Neural progenitor cell (in vitro differentiated cells): ENCODE data around the gene HIRA. TPM values are rescaled to one million over a fixed set of nuclear protein-coding genes. Genes with fewer than 3 reads are reported as not detected.

ENCODE experiments used
- DNase-seq: peaks from one replicate; pipeline ENCODE4 v3.0.0-alpha.2; 2016; ENCODE audit warnings: low spot score
- H2AFZ ChIP-seq: fragments of 200-600 bp; sonication (generic); replicated peaks from 2 replicates; pipeline ENCODE4 v1.6.1; 2016; ENCODE audit warnings: antibody characterized with exemption
- H3F3A ChIP-seq: fragments of 200-600 bp; sonication (generic); 2 replicates; pipeline ENCODE4 v1.6.1; 2016; ENCODE audit warnings: antibody characterized with exemption, low read depth
- H3K27ac ChIP-seq: fragments of 200-600 bp; sonication (generic); 2 replicates; pipeline ENCODE4 v1.5.1; 2016; ENCODE audit warnings: mild to moderate bottlenecking
- H3K27me3 ChIP-seq: fragments of 200-600 bp; sonication (generic); 2 replicates; pipeline ENCODE4 v1.6.1; 2016; ENCODE audit warnings: mild to moderate bottlenecking, moderate library complexity
- H3K36me3 ChIP-seq: fragments of 200-600 bp; sonication (generic); 2 replicates; pipeline ENCODE4 v1.5.1; 2016
- H3K4me1 ChIP-seq: fragments of 200-600 bp; sonication (generic); 2 replicates; pipeline ENCODE4 v1.6.1; 2016; ENCODE audit warnings: mixed run types
- H3K4me2 ChIP-seq: fragments of 200-600 bp; sonication (generic); 2 replicates; pipeline ENCODE4 v1.6.1; 2016
- H3K4me3 ChIP-seq: fragments of 200-600 bp; sonication (generic); 2 replicates; pipeline ENCODE4 v1.5.1; 2016
- H3K79me2 ChIP-seq: fragments of 200-600 bp; sonication (generic); 2 replicates; pipeline ENCODE4 v1.6.1; 2016; ENCODE audit warnings: low read depth
- H3K9ac ChIP-seq: fragments of 200-600 bp; sonication (generic); 2 replicates; pipeline ENCODE4 v1.6.1; 2016
- H3K9me3 ChIP-seq: fragments of 200-600 bp; sonication (generic); 2 replicates; pipeline ENCODE4 v1.5.1; 2016; ENCODE audit warnings: low read depth
- H4K20me1 ChIP-seq: fragments of 200-600 bp; sonication (generic); 2 replicates; pipeline ENCODE4 v1.6.1; 2016; ENCODE audit warnings: low read depth
- H3K27ac Mint-ChIP-seq: 3 replicates; pipeline ENCODE4 v1.8.0; 2021; ENCODE audit warnings: mixed read lengths
- H3K27me3 Mint-ChIP-seq: 2 replicates; pipeline ENCODE4 v1.8.0; 2022; ENCODE audit warnings: low read depth, mild to moderate bottlenecking, inconsistent platforms, moderate library complexity, mixed read lengths; ENCODE audit not compliant: insufficient read depth
- H3K36me3 Mint-ChIP-seq: 3 replicates; pipeline ENCODE4 v1.8.0; 2021; ENCODE audit warnings: mixed read lengths
- H3K4me1 Mint-ChIP-seq: 3 replicates; pipeline ENCODE4 v1.8.0; 2021; ENCODE audit warnings: mixed read lengths
- H3K4me3 Mint-ChIP-seq: 3 replicates; pipeline ENCODE4 v1.8.0; 2021; ENCODE audit warnings: mild to moderate bottlenecking, moderate library complexity, mixed read lengths
- H3K9me3 Mint-ChIP-seq: 3 replicates; pipeline ENCODE4 v1.8.0; 2020; ENCODE audit warnings: mixed read lengths
- EZH2 ChIP-seq: fragments of 200-600 bp; sonication (generic); IDR thresholded peaks from 2 replicates; pipeline ENCODE4 v1.6.1; 2017; ENCODE audit warnings: antibody characterized with exemption, mild to moderate bottlenecking, moderate library complexity
- EZH2phosphoT487 ChIP-seq: fragments of 200-600 bp; sonication (generic); IDR thresholded peaks from 2 replicates; pipeline ENCODE4 v1.6.1; 2017; ENCODE audit warnings: antibody characterized with exemption
- total RNA-seq: library from RNA; depleted of rRNA; stranded (reverse); fragments of >200 nt; gene quantifications from 2 replicates; pipeline ENCODE4 v1.2.3, GENCODE V29; 2015; ENCODE audit warnings: low replicate concordance
- TF ChIP-seq, protein P1 (sequence below): fragments of 200-600 bp; sonication (generic); IDR thresholded peaks from 2 replicates; pipeline ENCODE4 v1.5.1; 2017; ENCODE audit warnings: antibody characterized with exemption, mild to moderate bottlenecking

Gene HIRA
- total RNA-seq, 1 donor from 2014 or later, result 18.9 TPM

DNA sequence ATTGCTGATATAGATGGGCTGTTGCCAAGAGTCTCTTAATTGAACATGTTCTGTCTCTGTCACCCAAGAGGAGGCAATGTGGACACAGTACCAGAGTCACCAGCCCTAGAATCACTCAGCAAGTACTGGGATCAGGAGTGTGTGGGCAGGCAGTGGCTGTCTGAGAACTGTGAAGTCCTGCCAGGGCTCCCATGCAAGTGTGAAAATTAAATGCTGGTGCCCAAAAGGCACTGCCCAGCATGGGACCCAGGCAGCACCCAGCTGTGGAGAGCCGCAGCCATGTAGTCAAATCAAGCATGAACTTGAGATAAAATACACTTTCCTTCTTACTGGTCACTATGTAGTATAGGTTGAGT is 19.9 kb downstream of the HIRA start:
- peaks cover 63% of the 10 kb centered on the region for H3K79me2 ChIP-seq
- H3K36me3 ChIP-seq, result peaks cover 6% of the 10 kb centered on the region
- Mint-ChIP-seq H3K36me3 (peaks cover 20% of the 10 kb centered on the region), H3K27me3 (no peaks in the 10 kb centered on the region), H3K4me3 (no peak overlapping the region), H3K9me3 (peaks cover 4% of the 10 kb centered on the region), H3K27ac (no peak overlapping the region), H3K4me1 (peaks cover 4% of the 10 kb centered on the region)
- no peaks in the 10 kb centered on the region for H3F3A ChIP-seq
- H3K9ac ChIP-seq, result no peak overlapping the region
- no peak overlapping the region for H2AFZ ChIP-seq
- TF ChIP-seq EZH2 (no peak), EZH2phosphoT487 (no peak)
- TF ChIP-seq, protein P1, sequence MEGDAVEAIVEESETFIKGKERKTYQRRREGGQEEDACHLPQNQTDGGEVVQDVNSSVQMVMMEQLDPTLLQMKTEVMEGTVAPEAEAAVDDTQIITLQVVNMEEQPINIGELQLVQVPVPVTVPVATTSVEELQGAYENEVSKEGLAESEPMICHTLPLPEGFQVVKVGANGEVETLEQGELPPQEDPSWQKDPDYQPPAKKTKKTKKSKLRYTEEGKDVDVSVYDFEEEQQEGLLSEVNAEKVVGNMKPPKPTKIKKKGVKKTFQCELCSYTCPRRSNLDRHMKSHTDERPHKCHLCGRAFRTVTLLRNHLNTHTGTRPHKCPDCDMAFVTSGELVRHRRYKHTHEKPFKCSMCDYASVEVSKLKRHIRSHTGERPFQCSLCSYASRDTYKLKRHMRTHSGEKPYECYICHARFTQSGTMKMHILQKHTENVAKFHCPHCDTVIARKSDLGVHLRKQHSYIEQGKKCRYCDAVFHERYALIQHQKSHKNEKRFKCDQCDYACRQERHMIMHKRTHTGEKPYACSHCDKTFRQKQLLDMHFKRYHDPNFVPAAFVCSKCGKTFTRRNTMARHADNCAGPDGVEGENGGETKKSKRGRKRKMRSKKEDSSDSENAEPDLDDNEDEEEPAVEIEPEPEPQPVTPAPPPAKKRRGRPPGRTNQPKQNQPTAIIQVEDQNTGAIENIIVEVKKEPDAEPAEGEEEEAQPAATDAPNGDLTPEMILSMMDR, result no peak
- H3K4me1 ChIP-seq, result no peaks in the 10 kb centered on the region
- no peaks in the 10 kb centered on the region for H3K9me3 ChIP-seq
- no peak overlapping the region for H3K4me2 ChIP-seq
- H3K4me3 ChIP-seq, result no peak overlapping the region
- DNase-seq, result no peak
- H4K20me1 ChIP-seq, result peaks cover 51% of the 10 kb centered on the region
- H3K27me3 ChIP-seq, result no peaks in the 10 kb centered on the region
- no peak overlapping the region for H3K27ac ChIP-seq

DNA sequence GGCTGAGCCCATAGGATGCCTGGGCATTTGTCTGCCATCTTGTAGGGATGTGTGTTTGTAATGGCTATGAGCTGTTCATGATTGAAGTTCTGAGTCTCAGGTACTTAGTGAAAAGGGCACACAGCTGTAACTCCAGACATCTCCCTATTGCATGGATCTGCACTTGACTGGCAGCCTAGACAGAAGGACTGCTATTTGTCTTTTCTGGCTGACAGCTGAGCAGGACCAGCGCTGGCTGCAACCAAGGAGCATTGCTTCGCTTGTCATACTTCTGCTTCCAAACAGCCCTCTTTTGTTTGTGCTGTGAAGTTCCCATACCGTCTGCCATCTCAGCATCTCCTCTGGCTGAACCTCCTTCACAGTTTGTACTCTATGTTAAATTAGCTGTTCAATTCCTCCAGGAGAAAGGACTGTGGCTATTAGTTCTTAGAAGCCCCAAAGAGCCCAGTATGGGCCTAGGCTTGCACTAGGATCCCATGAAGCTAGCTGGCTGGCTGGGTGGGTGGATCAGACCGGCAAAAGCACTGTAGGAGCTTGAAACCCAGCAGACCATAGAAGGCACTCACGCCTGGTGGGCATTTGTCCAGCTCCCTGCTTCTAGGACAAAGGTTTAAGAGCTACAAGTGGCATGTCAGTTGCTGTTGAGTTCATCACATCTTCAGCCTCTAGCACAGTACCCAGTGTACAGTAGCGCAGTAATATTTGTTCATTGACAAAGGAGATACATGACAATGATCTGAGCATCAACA is 20.4 kb downstream of the HIRA start:
- Histone ChIP-seq H3K4me2 (no peak overlapping the region), H3K27me3 (no peaks in the 10 kb centered on the region), H3K4me1 (no peaks in the 10 kb centered on the region), H3K27ac (no peak overlapping the region), H3F3A (no peaks in the 10 kb centered on the region), H4K20me1 (peaks cover 51% of the 10 kb centered on the region), H2AFZ (no peak overlapping the region), H3K79me2 (peaks cover 57% of the 10 kb centered on the region), H3K4me3 (no peak overlapping the region), H3K9ac (no peak overlapping the region), H3K9me3 (no peaks in the 10 kb centered on the region), H3K36me3 (peaks cover 6% of the 10 kb centered on the region)
- no peak for DNase-seq
- Mint-ChIP-seq H3K9me3 (peaks cover 4% of the 10 kb centered on the region), H3K27me3 (no peaks in the 10 kb centered on the region), H3K27ac (no peak overlapping the region), H3K36me3 (peaks cover 20% of the 10 kb centered on the region), H3K4me1 (peaks cover 4% of the 10 kb centered on the region), H3K4me3 (no peak overlapping the region)
- TF ChIP-seq, protein P1, result no peak
- no peak for TF ChIP-seq EZH2
- TF ChIP-seq EZH2phosphoT487, result no peak

DNA sequence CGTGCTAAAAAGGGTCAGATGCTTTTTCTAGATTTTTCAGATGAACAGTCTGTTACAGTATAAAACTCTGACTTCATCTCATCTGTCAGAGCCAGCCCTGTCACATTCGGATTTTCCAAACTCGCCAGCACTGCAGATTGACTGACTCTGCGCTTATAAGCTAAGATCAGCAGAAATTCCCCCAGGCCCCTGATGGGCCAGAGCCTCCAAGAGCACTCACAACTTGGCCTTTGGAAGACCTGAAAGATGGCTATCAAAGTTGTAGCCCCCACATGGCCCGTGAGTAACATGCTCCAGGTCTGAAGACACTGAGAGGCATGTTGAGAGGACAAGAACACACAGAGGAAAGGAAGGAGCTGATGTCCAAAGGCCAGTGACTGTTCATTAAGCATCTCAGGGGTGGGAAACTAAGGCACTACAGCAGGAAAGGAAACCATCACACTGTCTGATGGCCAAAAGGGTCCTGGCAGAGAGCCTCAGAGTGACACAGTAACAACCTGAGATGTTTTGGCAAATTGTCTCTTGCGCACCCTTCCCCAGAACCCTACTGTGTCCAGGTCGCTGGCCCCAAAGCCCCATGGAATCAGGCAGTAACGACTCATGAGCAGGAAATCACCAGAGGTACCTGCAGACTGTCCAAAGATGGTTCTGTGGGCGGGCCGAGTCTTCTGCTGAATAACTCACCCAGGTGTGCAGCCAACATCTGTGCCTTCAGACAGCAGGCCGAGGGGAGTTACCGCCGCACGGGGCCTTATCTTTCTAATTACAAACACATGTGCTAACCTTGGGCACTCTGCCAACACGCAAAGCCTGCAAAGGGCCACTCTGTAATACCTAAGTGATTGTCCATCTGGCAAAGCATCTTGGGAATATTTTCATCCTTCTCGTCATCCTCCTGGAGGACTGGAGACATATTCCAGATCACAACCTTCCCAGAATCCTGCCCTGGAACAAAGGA is 23.6 kb downstream of the HIRA start:
- H3K9me3 Mint-ChIP-seq, result no peaks in the 10 kb centered on the region
- H3F3A ChIP-seq, result no peaks in the 10 kb centered on the region
- no peak overlapping the region for H3K27ac Mint-ChIP-seq
- no peaks in the 10 kb centered on the region for H3K4me1 ChIP-seq
- no peaks in the 10 kb centered on the region for H3K27me3 ChIP-seq
- peaks cover 25% of the 10 kb centered on the region for H3K79me2 ChIP-seq
- peaks cover 25% of the 10 kb centered on the region for H3K36me3 Mint-ChIP-seq
- H3K27me3 Mint-ChIP-seq, result no peaks in the 10 kb centered on the region
- no peak overlapping the region for H3K4me2 ChIP-seq
- H3K4me3 Mint-ChIP-seq, result no peak overlapping the region
- peaks cover 36% of the 10 kb centered on the region for H4K20me1 ChIP-seq
- DNase-seq, result no peak
- H3K9me3 ChIP-seq, result no peaks in the 10 kb centered on the region
- no peak overlapping the region for H3K4me3 ChIP-seq
- peaks cover 2% of the 10 kb centered on the region for H3K4me1 Mint-ChIP-seq
- no peak overlapping the region for H3K9ac ChIP-seq
- TF ChIP-seq EZH2, result no peak
- TF ChIP-seq, protein P1, result no peak
- no peak overlapping the region for H2AFZ ChIP-seq
- H3K36me3 ChIP-seq, result peaks cover 6% of the 10 kb centered on the region
- no peak overlapping the region for H3K27ac ChIP-seq
